ENCODE data around the gene OR2Y1.
A peak's percentile ranks its signal among the peaks of the same experiment; 100 is the strongest.
"Not testable (repeated sequence)": the region's sequence is repeated elsewhere in the genome, so short reads cannot be mapped to it uniquely, and the experiment has no call there.

The OR2Y1 gene

DNA sequence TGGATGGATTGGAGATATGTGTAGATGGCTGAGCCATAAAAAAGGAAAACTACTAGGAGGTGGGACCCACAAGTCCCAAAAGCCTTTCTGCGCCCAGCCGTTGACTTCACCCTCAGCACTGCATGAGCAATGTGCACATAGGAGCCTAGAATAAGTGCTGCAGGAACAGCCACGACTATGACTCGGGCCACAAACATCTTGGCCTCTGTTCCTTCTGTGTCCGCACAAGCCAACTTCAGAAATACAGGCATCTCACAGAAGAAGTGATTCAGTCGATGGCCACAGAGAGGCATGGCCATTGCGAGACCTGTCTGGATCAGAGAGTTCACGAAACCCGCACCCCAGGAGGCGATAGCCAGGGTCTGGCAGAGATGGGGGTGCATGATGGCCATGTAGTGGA is 587 bp downstream of the OR2Y1 start:
- DNase-seq (ENCODE audit: low read depth in 2 of 2) = no peak

DNA sequence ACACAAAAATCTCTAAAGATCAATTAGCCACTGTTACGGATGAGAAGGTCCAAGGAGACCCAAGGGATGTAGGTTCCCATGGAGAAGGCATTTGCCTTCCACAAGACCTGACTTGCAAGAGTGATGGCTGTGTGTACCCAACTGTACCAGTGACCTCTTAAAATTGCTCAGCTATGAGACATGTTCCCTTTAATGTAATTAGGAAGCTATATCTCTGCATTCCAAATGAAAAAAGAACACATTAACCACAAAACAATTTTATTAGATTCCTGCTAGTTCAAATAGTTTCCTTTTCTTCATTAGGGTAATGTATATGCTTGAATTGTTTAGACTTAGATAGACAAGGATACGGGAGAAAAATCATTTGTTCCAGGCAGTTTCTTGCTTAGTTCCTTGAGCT is 3.3 kb downstream of the OR2Y1 start:
- DNase-seq (ENCODE audit: low read depth in 2 of 2) = no peak

DNA sequence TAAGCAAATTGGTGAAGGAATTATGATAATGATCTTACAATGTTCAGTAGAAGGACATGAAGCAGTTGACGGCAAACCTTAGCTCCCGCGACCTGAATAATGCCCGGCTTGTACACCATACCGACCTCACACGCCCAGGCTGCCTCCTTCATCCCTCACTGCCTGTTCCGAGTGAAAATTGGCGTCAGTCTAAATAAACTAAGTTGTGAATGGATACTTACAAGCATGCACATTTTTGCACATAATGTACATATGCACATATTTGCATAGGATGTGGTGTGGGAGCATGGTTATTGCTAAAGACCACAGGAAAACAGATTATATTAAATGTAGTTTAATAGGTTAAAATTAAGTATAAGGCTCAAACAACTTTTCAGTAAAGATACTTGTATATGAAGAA is 14.9 kb downstream of the OR2Y1 start:
- DNase-seq (ENCODE audit: low read depth in 2 of 2) = no peak

DNA sequence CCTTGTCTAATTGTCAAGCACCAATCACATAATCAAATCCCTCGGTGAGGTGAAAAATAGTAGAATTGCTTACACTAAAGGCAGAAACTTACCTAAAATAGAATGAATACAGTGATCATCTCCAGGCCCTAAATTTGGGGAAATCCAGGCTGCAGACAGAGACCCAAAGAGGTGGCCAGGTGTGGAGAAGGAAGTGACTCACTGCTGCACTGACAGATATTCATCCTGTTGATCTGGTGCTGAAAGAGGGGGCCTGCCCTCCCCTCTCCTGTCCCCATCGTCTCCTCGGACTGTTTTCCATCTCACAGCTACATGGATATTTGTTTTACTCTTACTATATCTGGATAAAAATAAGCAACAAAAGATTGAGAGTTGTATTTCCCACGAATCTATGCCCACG is 15.9 kb downstream of the OR2Y1 start:
- DNase-seq (ENCODE audit: low read depth in 2 of 2) = no peak

DNA sequence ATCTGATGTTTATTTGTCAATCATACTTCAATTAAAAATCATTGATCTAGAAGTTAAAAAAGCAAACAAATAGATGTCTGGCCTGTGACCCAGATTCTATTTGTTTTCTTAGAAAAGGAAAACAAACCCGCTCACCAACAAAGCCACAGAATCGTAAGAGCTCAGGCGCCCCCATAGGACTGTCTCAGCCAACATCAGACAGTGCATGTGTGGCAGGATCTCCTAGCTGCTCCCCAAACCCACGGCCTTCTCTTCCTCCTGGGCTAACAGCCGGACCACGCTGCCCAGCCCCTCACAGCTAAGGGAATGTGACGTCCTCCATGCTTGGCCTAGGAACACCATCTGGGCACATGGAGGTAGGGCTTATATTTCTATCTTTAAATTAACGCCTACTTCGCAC is 19.4 kb downstream of the OR2Y1 start:
- DNase-seq (ENCODE audit: low read depth in 2 of 2) = no peak

DNA sequence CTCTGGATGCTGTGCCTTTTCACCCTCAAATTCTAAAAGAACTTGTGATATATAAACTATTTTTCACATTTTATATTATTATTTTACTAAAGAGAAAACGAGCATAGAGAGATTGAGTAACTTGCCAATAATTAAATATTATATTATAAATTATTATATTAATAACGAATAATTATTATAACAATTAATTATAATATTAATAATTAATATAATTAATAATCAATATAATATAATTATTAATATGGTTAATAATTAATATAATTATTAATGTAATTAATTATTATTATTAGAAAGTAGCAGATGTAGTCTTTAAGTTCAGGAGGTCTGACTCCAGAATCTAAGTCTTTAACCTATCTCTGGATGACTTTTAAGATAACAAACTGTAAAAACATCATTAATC is 20.1 kb downstream of the OR2Y1 start:
- DNase-seq (ENCODE audit: low read depth in 2 of 2) = no peak

DNA sequence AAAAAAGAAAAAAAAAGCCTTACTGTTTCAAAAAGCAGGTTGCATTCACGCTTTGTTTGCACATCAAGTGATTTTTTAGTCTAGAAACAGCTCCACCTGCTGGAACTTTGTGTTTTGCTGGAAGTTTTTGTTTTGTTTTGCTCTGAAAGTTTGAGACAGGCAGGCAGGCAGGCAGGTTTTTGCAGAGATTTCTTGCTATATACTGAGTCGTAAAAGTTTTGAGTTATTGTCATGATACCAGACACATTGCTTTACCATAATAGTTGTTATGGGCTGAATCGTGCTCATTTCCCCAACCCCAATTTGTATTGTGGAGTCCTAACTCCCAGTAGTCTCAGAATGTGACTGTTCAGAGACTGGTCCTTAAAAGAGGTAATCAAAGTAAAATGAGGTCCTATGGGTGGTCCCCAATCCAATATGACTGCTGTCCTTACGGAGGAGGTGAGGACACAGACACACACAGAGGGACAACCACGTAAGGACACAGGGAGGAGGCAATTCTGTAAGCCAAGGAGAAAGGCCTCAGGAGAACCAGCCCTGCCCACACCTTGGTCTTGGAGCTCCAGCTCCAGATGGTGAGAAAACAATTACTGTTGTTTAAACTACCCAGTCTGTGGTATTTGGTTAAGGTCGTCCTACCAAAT is 20.9 kb downstream of the OR2Y1 start:
- peak in 1 of 2 donors; percentile 9 for DNase-seq (ENCODE audit: low read depth in 2 of 2)

DNA sequence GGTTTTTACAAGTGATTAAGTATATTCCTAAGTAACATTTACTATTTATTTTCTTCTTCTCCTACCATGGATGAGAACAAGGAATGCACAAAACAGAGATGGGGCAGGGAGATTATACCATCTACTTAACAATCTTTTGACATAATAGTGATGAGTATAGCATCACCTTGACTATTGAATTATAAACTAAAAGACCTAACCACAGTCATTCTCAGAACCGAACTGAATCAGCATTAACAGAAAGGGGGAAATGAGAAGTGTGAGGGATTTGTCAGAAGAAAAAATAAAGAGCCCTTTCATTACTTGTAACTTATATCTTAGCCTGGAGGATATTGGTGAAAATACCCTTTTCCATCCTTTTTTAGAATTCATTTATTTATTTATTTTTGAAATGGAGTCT is 21.9 kb downstream of the OR2Y1 start:
- DNase-seq (ENCODE audit: low read depth in 2 of 2) = no peak

DNA sequence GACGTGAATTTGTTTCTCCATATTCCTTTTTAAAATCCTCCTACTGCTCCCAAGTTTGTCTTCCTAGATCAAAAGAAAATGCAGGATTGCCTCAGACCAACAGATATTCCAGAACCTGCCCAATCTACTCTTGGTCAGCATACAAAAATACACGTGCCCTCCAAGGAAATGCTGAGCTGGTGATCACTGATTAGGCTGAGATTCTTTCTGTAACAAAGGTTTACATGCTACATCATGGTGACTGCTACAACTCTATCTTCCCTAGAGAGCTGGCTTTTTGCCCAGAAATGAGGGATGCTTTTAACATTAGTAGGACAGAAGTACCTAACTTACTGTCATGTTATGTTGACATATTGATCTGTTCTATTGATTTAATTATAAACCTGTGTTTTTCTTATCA is 35.5 kb downstream of the OR2Y1 start:
- DNase-seq (ENCODE audit: low read depth in 2 of 2) = no peak

DNA sequence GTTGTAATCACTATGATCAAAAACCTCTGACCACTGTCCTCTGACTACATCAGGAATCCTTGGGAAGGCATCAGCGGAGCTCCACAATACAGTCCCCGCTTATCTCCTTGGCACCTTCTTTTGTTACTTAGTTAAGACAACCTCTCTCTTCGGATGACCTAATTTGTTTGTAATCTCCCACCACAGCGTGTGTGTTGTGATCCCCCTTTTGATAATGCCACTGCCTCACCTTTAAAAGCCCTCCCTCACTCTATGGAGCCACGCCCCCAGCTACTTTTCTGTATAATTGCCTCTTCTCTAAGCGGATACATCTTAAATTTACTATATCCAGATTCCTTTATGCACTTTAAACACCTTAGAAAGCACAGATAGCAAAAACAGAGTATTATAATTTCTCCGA is 35.9 kb downstream of the OR2Y1 start:
- no peak for DNase-seq (ENCODE audit: low read depth in 2 of 2)

DNA sequence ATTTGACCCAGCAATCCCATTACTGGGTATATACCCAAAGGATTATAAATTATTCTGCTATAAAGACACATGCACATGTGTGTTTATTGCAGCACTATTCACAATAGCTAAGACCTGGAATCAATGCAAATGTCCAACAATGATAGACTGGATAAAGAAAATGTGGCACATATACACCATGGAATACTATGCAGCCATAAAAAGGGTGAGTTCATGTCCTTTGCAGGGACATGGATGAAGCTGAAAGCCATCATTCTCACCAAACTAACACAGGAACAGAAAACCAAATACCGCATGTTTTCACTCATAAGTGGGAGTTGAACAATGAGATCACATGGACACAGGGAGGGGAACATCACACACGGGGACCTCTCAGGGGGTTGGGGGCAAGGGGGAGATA is 36.5 kb downstream of the OR2Y1 start:
- DNase-seq (ENCODE audit: low read depth in 2 of 2) = not testable (repeated sequence)

DNA sequence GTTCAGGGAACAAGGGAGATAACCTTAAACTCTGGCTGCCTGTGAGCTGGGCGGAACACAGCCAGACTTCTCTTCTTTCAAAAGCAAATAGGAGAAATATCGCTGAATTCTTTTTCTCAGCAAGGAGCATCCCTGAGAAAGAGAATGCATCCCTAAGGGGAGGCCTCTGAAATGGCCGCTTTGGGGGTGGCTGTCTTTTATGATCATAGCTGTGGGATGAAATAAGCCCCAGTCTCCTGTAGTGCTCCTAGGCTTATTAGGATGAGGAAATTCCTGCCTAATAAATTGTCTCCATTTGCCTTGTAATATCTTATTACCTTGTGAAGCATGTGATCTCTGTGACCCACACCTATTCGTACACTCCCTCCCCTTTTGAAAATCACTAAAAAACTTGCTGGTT is 39.4 kb downstream of the OR2Y1 start:
- not testable (repeated sequence) for DNase-seq (ENCODE audit: low read depth in 2 of 2)

DNA sequence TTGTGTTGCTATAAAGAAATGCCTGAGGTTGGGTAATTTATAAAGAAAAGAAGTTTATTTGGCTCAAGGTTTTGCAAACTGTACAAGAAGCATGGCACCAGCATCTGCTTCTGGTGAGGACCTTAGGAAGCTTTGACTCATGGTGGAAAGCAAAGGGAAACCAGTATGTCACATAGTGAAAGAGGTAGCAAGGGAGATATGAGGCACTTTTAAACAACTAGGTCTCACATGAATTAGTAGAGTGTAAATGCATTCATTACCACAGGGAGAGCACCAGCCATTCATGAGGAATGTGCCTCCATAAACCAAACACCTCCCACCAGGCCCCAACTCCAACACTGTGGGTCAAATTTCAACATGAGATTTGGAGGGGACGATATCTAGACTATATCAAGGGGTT is 40.8 kb downstream of the OR2Y1 start:
- DNase-seq (ENCODE audit: low read depth in 2 of 2) = no peak

DNA sequence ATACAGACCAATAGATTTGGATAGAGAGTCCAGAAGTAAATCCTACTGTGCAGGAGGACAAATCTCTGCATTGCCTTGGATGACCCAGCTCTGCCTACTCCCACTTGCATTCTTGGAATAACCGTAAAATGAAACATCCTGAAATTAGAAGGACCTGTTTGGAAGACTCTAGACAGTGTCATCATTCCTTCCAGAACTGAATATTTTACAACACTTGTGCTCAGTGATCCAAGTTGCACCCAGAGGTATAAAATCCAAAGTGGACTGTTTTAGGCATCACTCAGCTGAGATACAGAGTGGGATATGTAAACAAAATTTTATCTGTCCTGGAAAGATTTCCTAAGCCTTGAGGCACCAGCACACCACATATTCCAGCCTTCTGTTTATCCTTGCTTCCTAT is 43.7 kb downstream of the OR2Y1 start:
- no peak for DNase-seq (ENCODE audit: low read depth in 2 of 2)

DNA sequence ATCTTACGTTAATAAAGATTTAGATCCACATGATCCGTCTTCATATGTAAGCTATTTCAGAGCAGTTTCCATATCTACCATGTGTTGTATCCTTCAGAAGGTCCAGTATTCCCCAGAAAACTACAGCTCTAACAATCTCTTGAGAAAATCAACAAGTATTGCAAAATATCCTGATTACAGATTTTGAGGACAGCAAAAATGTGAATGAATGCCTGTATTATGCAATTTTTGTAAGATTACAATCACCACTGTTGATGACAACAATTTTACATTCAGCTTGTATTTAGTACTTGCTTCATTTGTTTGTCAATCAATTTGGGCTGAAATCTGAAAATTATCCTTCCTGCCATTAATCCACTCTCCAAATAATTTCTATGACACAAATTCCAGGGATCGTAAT is 47.4 kb downstream of the OR2Y1 start:
- no peak for DNase-seq (ENCODE audit: low read depth in 2 of 2)

DNA sequence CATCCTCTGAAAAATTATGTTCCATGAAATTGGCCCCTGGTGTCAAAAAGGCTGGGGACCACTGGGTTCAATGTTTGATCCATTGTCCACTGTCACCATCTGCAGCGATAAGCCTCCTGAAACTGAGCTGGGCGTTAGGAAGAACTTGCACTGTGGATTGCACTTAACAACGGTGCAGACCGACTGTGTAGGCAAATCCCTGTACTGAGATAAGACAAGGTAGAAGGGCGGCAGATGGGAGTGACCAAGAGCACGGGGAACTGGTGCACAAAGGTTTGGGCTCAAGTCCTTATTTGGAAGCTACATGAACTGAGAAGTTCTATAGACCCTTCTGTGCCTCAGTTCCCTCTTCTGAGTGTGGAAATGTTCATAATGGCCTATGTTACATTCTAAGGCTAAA is 48.8 kb downstream of the OR2Y1 start:
- no peak for DNase-seq (ENCODE audit: low read depth in 2 of 2)

DNA sequence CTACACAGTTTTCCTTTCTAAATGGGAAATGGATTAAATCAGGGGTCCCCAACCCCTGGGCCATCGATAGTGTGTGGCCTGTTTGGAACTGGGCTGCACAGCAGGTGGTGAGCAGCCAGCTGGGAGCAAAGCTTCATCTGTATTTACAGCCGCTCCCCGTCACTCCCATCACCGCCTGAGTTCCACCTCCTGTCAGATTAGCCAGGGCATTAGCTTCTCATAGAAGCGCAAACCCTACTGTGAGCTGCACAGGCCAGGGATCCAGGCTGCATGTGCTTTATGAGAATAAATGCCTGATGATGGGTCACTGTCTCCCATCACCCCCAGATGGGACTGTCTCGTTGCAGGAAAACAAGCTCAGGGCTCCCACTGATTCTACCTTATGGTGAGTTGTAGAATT is 49.3 kb downstream of the OR2Y1 start:
- DNase-seq (ENCODE audit: low read depth in 2 of 2) = no peak

DNA sequence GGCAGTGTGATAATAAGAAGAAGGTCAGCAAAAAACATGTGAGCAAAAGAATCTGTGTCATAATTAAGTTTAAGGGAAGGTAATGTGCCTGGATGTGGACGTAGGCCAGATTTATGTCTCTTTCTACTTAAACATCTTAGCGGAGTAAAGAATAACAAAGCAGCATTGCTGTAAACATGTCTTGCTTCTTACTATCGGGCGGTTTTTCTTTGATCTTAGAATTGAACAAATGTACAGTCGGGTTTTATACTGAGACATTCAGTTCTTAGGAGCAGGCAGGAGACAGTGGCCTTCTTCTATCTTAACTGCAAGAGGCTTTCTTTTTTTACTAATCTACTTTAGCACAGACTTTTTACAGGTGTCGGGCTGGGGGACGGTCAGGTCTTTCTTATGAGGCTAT is 50.1 kb downstream of the OR2Y1 start:
- DNase-seq (ENCODE audit: low read depth in 2 of 2) = no peak

All from stimulated activated CD4-positive, alpha-beta T cell treated with anti-CD3 and anti-CD28 coated beads, Interleukin-4, amount 100 ng/mL, for 48 hours (primary cell).